ENCODE data around the gene BAAT. TPM values are rescaled to one million over a fixed set of nuclear protein-coding genes. Genes with fewer than 3 reads are reported as not detected.

The BAAT gene
- total RNA-seq, 1 donor from 2014 or later = under 0.01 TPM

DNA sequence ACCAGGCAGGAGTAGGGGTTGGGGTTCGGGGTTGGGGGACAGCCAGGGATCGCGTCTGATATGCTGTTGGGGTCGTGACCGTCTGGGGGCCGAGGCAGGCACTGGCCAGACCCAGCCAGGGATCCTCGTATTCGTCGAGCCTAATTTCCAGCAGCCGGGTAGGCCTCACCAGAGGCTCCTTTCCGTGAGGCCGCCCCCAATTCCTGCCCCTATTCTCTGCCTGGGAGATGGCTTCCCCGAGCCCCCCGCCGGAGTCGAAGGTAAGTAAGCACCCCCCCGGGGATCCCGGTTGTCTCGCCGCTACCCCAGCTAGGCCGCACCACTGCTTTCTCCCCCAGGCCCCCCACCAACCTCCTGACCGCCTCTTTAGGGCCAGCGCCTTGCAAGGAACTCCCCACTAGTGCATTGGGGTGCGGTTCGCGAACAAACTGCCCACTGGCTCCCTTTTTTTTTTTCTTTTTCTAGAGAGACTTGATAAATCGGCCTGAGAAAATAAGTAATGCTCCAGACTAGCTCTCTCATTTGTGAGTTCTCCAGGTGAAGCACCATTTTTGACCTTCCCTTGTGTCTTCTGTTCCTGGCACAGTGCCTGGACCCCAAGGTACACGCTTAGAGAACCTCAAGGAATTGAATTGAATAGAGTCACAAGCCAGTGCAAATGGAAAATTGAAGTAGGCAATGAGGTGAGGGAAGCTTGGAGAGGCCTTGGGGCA, 14.3 kb upstream of the BAAT start:
- no peak for DNase-seq (ENCODE audit: low read depth, low spot score)

DNA sequence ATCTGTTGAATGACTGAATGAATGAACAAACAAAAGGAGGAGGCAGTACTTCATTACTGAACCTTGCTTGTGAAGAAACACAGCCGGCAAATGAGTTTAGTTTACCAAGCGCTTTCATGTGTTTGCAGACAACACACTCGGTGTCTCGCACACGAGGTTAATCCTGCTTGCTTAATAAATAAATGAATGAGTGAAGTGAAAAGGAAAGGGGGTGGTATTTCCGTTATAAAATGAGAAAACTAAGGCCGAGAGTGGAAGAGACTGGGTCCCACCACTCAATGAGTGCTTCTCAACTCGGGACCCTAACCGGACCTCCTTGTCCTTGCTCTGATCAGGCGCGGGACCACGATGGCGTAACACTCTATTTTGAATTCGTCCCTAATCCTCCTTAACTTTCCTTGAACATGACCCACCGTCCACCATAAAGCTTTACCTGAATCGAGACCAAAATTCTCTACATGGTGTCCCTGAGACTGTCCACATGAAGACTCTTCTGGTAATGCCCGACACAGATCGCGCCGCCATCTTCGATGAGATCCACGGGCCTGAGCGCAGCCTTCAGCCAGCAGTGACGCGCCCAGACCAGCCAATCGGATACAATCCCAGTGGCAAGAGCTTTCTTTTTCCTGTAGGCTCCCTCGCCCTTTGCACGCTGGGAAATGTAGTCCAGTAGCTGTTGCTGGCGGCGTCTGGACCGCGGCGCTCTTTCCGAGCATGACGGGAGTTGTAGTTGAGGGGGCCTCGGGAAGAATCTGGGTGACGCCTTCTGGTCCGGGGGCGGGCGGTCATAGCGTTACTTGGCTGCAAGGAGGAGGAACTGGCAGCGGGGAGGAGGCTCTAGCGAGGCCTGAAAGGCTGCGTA, 13.5 kb upstream of the BAAT start, which contains the start of the genes MRPL50 and ZNF189:
MRPL50 (minus strand) TSS at position 551 of the 862 bp plus-strand sequence; CDS start at position 525, 26 bp downstream.
ZNF189 (plus strand) TSS at position 784 of the 862 bp plus-strand sequence. CDS start 306 bp downstream, outside the sequence.
- DNase-seq (ENCODE audit: low read depth, low spot score) = peak; percentile 97

DNA sequence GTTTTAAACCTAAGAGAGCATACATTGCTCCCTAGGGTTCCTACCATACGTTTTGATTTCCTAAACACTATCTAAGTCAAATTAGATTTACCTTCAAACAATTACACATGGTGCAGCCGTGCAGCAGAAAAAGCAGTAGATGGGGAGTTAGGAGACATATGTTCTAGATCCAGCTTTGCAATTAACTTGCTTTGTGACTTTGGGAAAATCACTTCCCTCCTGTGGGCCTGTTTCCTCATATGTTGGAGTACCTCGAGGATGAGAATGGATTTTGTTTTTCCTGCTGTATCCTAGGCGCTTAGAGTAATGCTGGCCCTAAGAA, 12.9 kb upstream of the BAAT start:
- DNase-seq (ENCODE audit: low read depth, low spot score) = no peak

DNA sequence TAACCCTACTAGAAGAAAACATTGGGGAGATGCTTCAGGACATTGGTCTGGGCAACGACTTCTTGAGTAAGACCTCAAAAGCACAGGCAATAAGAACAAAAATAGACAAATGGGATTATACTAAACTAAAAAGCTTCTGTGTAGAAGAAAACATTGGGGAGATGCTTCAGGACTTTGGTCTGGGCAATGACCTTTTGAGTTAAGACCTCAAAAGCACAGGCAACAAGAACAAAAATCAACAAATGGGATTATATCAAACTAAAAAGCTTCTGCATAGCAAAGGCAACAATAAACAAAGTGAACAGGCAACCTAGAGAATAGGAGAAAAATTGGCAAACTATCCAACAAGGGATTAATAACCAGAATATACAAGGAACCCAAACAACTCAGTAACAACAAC, 9.9 kb upstream of the BAAT start:
- no peak for DNase-seq (ENCODE audit: low read depth, low spot score)

DNA sequence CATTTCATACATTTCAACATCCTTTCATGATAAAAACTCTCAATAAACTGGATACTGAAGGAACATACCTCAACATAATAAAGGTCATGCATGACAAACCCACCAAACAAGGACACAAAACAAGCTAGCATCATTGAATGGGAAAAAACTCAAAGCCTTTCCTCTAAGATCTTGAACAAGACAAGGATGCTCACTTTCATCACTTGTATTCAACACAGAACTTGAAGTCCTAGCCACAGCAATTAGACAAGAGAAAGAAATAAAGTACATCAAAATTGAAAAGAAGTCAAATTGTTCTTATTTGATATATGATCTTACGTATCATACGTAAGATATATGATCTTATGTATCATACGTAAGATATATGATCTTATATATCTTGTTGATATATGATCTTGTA, 8.3 kb upstream of the BAAT start:
- no peak for DNase-seq (ENCODE audit: low read depth, low spot score)

DNA sequence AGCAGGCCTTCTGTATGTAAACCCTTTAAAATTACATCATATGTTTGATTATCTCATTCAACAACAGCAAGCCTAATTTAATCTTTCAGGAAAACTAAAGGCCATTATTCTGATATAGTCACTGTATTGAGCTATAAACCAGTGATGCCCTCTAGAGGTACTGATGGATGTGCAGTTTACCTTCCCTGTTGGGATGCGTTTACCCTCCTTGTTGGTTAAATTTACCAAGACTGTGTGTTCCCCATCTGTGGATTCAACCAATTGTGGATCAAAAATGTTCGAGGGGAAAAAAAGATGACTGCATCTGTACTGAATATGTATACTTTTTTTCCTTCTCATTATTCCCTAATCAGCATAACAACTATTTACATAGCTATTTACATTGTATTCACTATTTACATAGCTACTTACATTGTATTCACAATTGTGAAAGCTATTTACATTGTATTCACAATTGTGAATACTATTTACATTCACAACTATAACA, 3.7 kb upstream of the BAAT start:
- no peak for DNase-seq (ENCODE audit: low read depth, low spot score)

DNA sequence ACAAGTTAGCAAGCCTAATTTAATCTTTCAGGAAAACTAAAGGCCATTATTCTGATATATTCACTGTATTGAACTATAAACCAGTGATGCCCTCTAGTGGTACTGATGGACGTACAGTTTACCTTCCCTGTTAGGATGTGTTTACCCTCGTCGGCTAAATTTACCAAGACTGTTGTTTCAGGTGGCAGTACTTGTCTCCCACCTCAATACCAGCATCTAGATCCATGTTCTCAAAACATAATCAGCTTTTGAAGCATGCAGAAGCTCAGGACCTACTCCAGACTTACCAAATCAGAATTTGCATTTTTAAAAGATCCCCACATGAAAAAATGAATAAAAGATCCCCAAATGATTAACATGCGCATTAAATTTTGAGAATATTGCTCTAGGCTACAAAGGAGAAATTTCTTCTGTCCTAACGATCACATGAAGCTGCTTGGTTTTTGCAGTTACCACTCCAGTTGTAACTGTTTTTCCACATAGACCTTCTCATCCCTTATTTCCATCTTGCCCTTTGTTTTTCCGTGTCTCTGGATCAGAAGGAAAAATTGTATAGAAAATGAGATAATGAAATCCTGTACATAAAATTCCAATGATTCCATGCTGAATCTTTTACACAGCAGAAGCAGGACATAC, 3.2 kb upstream of the BAAT start:
- no peak for DNase-seq (ENCODE audit: low read depth, low spot score)

DNA sequence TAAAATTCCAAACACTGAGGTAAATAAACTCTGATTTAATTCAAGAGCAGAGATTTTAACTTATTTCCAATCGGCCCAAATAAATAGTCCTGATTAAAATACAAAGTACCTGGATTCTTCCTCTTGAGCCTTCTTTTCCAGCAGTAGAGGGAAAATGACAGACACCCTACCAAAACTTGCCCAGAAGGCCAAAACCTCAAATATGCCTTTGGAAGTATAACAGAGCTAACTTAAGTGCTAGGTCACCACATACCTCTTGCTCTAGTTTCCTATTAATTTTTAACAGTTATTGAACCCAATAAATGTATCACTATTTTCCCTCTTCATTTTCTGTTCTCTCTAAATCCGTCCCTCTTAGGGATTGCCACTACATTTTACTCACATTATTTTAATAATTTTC, 1.4 kb downstream of the BAAT start:
- DNase-seq (ENCODE audit: low read depth, low spot score) = no peak

DNA sequence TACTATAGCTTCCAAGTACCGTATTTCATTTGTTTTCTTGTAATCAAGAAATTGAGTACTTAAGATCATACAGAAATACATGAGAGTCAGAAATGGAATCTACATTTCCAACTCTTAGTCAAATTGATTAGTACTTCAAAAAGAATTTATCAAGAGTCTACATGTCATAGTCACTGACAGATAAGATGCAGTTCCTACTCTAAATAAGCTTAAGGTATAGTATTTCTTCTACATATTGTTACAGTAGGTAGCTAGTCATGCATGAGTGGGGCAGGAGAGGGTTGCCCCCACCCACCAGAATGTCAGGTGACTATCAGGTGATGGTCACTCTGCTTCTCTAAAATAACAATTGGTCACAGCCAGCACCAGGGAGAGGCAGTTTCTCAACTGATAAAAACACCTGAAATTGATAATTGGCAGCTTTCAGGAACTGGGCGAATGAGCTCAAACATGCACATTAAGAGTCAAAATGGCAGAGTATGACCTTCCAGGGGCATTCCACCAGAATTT, 2.9 kb downstream of the BAAT start:
- DNase-seq (ENCODE audit: low read depth, low spot score) = no peak

DNA sequence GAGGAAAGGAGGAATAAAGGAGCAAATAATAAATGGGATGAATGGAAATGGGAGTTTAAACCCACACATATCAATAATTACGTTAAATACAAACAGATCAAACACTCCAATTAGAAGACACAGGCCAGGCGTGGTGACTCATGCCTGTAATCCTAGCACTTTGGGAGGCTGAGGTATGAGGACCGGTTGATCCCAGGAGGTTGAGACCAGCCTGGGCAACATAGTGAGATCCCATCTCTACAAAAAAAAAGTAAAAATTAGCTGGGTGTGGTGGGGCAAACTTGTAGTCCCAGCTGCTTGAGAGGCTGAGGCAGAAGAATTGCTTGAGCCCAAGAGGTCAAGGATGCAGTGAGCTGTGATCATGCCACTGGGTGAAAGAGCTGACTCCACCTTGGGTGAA, 3.7 kb downstream of the BAAT start:
- no peak for DNase-seq (ENCODE audit: low read depth, low spot score)

DNA sequence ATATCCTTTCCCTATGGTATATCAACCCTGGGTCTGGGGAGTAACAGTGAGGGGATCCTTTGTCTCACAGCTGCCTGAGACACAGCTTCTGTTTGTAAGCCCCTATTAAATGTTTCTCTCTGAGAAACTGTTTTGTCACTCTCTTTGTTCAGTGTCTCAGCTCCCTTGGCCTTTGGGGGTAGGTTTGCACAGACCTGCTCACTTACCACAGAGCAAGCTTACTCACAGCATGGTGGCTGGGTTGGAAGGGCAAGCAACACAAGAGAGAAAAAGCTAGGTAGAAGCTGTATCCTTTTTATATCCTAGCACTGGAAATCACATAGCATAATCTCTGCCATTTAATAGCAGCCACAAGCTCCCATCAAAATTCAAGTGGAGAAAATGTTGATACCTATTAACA, 4.5 kb downstream of the BAAT start:
- DNase-seq (ENCODE audit: low read depth, low spot score) = no peak

DNA sequence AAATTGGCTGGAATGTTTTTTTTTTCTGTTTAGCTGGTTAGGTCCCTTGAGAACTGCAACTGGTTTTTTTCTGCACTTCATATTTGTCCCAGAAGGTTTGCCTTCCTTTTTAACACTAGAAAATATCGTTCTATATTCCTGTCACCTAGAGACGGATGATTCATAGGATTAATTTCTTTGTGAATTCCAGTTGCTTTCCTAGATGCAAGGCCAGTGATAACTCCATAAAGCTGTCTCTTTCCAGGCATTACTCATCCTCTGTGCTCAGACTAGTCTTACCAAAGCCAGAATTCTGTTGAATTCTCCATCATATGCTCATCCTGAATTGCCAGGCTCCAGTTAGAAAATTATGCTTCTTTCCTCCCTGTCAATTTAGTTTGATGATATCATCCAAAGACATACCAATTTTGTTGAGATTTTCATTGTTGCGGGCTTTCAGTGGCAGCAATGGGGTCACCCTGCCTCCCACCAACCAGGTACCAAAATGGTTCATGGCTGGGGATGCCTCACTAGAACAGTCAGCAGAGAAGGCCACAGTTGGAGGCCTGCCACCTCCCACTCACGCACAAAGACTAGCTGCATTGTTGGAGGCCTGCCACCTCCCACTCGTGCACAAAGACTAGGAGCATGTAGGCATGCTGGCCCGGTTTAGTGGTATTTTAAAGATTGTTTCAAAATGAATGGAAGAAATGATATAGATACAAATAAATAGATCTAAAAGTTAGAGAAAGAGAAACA, 8.5 kb downstream of the BAAT start:
- DNase-seq (ENCODE audit: low read depth, low spot score) = no peak

DNA sequence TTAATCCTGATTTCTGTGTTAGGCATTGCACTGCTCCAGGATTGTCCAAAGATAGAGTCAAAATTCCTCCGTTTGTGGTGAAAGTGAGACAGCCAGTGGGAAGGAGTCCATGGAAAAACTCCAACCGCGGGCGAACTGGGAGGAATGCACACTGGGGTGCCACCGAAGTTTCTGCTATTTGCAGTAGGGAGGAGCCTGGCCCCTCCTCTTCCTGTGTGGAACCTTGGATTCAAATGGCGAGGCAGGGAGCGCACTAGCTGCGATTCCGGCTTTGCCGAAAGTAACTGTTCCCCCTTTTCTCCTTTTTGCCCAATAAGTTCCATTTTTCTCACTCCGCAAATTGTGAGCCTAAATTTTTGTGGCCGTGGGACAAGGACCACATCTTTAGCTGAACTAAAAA, 9.3 kb downstream of the BAAT start:
- no peak for DNase-seq (ENCODE audit: low read depth, low spot score)

DNA sequence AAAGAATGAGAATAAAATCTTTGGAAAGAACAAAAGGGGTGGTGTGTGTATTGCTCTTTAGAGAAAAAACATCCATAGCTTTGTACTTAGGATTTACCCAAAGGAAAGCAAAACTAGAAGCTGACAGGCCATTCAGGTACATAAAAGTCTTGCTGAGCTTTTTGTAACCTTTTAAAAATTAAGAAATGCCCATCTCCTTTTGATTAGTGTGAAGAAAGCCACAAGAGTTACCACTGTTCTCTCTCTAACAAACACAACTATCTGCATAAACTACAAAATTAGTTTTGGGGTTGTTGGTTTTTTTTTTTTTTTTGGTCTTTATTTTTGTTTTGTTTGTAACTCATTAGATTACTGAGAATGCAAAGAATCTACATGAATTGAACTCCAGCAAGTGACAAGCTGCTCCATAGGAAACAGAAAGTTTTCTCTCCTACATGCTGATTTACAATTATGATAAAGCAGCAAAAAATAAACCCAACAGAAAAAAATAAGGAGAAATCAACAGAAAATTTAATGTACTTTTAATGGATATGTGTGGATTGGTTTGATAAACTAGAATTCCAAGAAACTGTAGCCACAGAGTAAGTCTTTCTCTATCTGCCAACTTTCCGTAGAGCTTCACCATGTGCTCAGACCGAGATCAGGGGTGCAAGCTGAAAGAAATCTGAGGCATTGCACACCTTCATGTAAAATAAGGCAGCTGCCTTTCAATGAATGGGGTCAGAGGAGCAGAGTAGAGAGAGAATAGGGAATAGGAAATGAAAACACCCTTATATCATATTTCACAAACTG, 12.3 kb downstream of the BAAT start:
- no peak for DNase-seq (ENCODE audit: low read depth, low spot score)

DNA sequence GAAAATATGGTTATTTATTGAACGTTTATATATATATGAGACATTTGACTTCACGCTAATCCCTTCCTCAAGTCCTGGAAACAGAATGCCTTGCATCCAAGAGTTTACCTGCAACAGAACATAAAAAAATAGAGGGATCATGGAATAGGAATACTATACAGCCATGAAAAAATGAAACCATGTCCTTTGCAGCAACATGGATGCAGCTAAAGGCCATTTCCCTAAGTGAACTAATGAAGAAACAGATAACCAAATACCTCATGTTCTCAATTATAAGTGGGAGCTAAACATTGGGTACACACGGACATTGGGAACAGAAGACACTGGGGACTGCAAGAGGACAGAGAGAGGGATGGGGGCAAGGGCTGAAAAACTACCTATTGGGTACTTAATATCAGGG, 13.0 kb downstream of the BAAT start:
- no peak for DNase-seq (ENCODE audit: low read depth, low spot score)

DNA sequence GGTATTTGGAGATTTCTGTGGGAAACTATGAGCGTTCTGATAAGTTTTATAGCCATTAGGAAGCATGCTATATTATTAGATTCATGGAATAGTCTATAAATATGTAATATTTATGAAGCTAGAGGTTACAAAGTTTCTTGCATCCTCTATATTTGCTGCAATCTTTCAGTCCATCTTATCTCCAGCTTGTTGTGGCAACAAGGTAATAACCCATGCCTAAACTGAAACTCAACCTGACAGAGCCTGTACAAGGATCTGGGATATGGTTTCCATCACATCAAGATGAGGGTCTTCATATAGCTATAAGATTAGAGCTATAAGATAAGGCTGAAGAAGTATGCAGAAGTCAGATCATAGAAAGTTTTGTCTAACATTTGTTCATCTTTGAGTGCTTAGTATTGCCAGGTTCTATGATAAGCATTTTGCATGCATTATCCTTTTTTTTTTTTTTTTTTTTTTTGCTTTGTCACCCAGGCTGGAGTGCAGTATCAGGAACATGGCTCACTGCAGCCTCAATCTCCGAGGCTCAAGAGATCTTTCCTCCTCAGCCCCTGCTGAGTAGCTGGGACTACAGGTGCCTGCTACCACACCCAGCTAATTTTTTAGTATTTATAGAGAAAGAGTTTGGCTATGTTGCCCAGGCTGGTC, 14.8 kb downstream of the BAAT start:
- no peak for DNase-seq (ENCODE audit: low read depth, low spot score)

DNA sequence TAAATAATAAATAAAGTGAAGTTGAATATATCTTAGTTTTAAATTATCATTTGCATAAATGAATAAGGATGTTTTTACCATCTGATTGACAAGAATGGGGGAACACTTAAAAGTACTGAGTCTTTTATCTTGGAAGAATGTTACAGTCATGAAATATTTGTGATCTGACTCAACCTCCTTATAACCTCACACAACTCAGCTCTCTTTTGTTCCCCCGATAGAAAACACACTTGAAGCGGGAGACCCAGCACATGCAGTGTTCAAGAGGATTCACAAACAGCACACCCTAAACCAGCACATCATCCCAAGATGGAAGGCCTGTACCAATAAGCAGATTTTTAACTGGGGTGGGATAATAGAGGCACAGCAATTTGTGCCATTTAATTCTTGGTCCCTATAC, 15.5 kb downstream of the BAAT start:
- DNase-seq (ENCODE audit: low read depth, low spot score) = no peak

DNA sequence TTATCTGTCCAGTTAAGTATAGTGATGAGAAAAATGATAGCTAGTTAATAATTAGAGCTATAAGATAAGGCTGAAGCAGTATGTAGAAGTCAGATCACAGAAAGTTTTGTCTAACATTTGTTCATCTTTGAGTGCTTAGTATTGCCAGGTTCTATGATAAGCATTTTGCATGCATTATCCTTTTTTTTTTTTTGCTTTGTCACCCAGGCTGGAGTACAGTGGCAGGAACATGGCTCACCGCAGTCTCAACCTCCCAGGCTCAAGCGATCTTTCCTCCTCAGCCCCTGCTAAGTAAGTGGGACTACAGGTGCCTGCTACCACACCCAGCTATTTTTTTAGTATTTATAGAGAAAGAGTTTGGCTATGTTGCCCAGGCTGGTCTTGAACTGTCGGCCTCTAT, 17.5 kb downstream of the BAAT start:
- DNase-seq (ENCODE audit: low read depth, low spot score) = no peak

DNA sequence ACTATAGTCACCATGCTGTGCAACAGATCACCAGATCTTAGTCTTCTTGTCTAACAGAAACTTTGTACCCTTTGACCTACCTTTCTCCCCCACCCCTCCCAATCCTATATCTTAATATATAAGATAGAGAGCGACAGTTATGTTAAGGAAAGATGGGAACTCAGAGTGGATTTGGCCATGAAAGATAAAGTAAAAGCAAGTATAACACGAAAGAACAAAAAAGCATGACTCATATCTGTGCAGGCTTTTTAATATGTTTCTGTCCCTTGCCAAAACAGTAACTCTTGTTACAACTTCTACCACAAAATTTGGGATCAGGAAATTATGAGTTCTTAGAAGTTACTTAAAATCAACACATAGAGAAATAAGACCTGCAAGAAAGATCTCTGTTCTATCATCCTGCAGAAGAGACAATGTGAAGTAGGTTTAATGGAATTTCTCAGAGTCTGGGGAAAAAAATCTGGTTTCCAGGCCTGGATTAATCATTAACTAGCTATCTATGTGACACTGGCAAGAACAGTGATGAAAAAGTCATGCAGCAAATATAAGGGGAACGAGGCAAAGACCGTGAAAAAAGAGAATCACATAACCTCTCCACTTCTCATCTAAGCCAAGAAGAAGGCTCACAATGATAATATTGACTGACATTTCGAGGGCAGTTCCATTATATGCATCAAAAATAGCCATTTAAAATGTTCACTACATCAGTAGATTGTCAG, 18.6 kb downstream of the BAAT start:
- no peak for DNase-seq (ENCODE audit: low read depth, low spot score)

All from pulmonary artery endothelial cell (primary cell).